GM23338 (cell line): ENCODE measurements around the gene GNB4.

ENCODE experiments used
- CTCF ChIP-seq, 2 experiments: fragments of 200-600 bp in 1 of 2; sonication (generic) in 1 of 2; conservative IDR thresholded peaks; 2 replicates each; pipeline versions ENCODE4 v1.5.1 to v1.6.1; 2016 to 2017; ENCODE audit warnings: antibody characterized with exemption in 2 of 2, low read depth in 2 of 2, mild to moderate bottlenecking in 2 of 2, moderate library complexity in 1 of 2
- EZH2 ChIP-seq: fragments of 200-600 bp; sonication (generic); IDR thresholded peaks from one replicate; pipeline ENCODE4 v1.8.0; 2017; ENCODE audit warnings: antibody characterized with exemption, mild to moderate bottlenecking, low read depth; ENCODE audit not compliant: unreplicated experiment
- EZH2phosphoT487 ChIP-seq: fragments of 200-600 bp; sonication (generic); IDR thresholded peaks from one replicate; pipeline ENCODE4 v1.8.1; 2018; ENCODE audit warnings: antibody characterized with exemption; ENCODE audit not compliant: unreplicated experiment
- JUNB ChIP-seq: IDR thresholded peaks from one replicate; pipeline ENCODE4 v1.6.1; 2016; ENCODE audit warnings: antibody characterized with exemption; ENCODE audit not compliant: unreplicated experiment
- REST ChIP-seq: IDR thresholded peaks from one replicate; pipeline ENCODE4 v1.6.1; 2018; ENCODE audit warnings: antibody characterized with exemption; ENCODE audit not compliant: unreplicated experiment
- ZNF331 ChIP-seq: fragments of 250-450 bp; sonication (Bioruptor Pico); IDR thresholded peaks from 2 replicates; pipeline ENCODE4 v1.5.0; 2020; ENCODE audit warnings: low read depth, mild to moderate bottlenecking, moderate library complexity

GRCh38 chr3:179482857-179483256 lies 31.6 kb upstream of the GNB4 start:
- TF ChIP-seq EZH2phosphoT487 (no peak), CTCF (conservative IDR thresholded peaks at IDR 0.05; ENCODE audit: low read depth in 2 of 2) (no peak), REST (no peak), JUNB (no peak), EZH2 (no peak), ZNF331 (CRISPR knock-in tag) (no peak)
